HG02678 (cell line): ENCODE data around the gene NUP37.
A peak's percentile ranks its signal among the peaks of the same experiment; 100 is the strongest.
"Not testable (repeated sequence)": the region's sequence is repeated elsewhere in the genome, so short reads cannot be mapped to it uniquely, and the experiment has no call there.

ENCODE experiments used
- ATAC-seq: cut with Tn5 transposase; IDR thresholded peaks from one replicate; pipeline ENCODE4 v1.9.1; 2021; ENCODE audit warnings: mild to moderate bottlenecking, moderate library complexity; ENCODE audit not compliant: unreplicated experiment

The NUP37 gene

DNA sequence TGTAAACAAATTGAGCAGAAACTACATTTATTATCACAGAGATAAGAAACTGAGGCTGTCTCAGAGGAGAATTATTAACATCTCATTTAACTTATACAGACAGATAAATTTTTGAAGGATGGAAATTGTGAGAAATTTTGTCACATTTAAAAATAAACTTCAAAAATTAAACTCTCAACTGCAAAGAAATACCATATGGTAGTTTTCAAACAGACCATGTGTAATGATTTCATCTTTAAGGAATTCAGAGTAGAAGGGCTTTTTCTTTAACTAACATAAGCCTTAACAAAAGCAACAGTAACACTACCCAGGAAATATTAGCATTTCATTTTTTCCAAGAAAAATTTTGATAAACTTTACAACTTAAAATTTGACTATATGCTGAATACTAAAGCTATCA, 26.6 kb downstream of the NUP37 start:
- ATAC-seq = no peak

DNA sequence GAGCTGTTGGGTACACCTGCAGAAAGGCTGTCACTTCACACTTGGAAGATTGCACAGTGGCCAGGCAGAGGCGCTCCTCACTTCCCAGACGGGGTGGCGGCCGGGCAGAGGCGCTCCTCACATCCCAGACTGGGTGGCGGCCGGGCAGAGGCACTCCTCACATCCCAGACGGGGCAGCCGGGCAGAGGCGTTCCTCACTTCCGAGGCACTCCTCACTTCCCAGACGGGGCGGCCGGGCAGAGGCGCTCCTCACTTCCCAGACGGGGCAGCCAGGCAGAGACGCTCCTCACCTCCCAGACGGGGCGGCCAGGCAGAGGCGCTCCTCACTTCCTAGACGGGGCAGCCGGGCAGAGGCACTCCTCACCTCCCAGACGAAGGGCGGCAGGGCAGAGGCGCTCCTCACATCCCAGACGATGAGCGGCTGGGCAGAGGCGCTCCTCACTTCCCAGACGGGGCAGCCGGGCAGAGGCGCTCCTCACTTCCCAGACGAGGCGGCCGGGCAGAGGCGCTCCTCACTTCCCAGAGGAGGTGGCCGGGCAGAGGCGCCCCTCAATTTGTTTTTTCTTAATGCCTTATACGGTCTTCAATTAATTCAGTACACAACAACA, 30.6 kb downstream of the NUP37 start:
- not testable (repeated sequence) for ATAC-seq

DNA sequence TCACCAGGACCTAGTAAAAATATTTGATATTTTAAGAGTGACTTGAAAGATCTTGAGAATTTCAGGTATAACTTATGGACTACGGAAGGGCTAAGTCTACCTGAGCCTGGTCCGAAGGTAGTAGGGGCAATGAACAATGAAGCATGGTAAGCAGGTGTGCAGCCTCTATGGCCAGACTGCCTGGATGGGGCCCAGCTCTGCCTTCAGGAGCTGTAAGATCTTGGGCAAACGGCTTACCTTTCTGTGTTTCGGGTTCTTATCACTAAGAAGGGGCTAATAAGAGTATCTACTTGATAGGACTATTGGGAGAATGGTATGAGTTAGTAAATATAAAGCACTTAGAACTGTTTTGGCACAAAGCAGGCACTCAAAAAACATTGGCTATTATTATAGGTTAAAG, 39.1 kb downstream of the NUP37 start:
- no peak for ATAC-seq

DNA sequence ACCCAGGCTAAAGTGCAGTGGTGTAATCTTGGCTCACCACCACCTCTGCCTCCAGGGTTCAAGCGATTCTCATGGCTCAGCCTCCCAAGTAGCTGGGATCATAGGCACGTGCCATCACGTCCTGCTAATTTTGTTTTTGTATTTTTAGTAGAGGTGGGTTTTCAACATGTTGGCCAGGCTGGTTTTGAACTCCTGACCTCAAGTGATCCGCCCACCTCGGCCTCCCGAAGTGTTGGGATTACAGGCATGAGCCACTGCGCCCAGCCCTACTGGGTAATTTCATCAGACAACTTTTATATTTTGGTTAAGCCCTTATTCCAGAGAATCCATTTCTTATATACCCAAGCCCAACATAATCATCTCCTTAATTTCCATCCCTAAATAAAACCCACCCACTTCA, 47.8 kb downstream of the NUP37 start:
- ATAC-seq = not testable (repeated sequence)

DNA sequence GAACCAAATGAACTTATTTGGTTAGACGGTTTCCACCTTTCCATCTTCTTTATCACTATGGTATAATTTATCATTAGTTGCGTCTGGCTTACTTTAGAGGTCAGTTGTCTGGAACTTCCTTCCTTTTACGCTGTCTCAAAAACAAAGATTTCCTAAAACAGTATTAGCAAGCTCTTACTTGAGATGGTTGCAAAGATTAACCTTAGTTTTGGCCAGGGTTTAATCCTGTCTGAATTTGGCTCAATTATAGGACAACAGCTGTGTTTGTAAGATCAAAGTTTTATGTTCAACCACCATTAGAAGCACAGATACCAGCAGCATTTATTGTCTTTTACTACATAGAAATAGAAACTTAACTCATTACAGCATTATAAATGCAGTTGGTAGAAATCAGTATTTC, 50.2 kb downstream of the NUP37 start:
- no peak for ATAC-seq

DNA sequence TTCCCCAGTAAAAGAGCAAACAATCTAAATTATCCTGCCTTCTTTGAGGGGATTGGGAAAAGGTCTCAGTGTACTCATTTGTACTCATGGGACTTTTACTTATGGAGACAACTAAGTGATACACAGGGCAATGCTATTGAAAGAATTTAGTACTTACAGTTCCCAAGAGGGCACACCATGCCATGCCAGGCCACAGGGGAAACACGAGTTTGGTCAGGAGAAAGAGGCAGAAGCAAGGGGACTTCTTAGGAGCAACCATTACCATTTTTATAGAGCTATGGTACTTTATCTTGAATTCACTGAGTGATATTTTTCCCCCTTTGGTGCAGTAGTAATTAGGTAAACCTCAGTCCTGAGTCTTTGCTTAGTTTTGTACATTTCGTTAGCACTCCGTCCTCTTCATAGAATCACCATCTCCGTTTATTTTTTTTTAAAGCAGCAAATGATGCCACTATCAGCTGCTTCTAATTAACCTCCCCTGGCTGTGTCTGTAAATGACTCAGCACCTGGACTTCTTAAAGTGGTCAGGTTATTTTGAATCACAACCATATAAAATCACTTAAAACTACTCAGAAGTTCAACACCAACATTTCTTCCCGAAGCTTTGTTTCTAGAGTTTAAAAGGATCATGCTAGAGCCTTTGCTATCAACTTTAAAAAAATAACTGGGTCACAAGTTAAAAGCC, 52.2 kb downstream of the NUP37 start:
- no peak for ATAC-seq

DNA sequence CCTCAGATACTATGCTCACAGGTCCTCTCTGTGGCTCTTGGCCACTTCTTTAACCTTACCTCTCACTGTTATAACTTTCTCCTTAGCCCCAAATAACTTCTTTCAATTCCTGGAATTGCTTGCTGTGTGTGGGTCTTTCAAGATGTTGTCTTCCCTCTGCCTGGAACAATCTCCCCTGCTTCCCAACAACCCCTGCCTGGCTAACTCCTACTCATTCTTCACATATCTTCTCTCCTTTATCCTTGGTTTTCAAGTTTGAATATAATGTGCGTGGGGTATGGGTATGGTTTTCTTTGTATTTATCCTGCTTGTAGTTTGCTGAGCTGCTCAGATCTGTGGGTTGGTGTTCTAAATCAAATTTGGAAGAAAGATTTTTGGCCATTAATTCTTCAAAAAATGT, 55.4 kb downstream of the NUP37 start:
- ATAC-seq = no peak

DNA sequence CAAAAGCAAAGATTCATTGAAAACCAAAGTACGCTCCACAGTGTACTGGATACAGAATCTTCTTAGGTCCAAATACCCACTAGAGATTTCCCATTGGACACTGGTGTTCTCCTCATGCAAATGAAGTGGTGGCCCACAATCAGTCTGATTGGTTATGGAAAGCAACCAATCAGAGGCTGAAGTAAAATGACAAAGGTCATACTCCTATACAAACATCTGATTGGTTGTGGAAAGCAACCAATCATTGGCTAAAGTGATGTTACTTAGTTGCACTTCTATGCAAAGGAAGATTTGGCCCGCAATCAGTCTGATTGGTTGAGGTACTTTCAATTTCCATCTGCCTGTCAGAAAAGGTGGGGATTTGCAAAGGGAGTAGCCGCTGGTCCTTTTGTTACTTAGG, 56.8 kb downstream of the NUP37 start:
- ATAC-seq = no peak

DNA sequence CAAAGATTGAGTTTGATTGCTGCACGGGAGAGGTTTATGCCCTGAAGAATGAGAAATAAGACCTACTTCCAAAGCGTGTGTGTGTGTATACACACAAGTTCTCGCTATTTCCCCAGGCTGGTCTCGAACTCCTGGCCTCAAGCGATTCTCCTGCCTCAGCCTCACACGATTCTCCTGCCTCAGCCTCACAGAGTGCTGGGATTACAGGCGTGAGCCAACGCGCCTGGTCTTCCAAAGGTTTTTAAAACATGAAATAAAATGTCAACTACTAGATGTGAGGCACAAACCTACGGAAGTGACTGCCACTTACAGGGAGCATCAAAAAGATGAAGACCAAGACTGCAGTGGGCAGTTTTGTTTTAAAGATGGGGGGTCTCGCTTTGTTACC, 57.5 kb downstream of the NUP37 start:
- ATAC-seq = no peak

DNA sequence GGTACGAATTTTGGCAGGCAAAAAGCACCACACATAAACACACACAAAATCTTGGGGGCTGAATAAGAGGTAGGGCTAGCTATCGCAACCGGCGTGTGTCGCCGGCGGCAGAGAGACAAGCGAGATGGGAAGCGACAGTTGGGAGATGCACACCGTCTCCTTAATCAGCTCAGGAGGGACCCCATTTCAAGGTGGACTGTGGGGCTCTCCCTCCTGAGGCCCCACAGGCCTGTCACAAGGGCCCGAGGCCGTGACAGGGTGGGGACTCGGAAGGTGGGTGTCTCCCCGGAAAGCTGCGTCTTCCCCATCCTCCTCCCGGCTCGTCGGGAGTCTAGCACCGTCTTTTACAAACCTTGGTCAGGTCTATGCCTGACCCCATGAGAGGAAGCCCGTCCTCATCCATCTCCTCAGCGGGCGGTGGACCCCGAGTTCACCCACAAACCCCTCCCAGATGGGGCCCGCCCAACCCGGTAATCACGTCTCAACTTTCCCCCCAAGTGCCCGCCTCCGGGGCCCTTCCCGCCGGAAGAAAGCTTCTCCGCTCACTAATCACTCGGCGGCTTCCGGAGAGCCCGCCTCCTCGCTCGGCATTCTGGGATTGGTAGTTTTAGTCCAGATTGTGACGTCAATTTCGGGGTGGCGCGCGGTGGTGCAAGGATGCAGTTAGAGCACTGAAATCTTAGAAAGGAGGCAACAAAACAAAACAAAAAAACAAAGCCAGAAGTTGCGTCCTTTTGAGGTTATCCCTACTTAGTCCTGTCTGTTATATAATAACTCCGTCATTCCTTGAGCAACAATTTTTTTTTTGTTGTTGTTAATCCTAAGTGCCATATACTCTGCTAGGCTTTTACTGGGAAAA, 58.1 kb downstream of the NUP37 start, which contains the start of gene WASHC3:
Gene WASHC3 (minus strand): TSS at position 432 of the 859 bp plus-strand sequence. CDS start 29 bp downstream, at position 403.
- peak; percentile 93 for ATAC-seq

DNA sequence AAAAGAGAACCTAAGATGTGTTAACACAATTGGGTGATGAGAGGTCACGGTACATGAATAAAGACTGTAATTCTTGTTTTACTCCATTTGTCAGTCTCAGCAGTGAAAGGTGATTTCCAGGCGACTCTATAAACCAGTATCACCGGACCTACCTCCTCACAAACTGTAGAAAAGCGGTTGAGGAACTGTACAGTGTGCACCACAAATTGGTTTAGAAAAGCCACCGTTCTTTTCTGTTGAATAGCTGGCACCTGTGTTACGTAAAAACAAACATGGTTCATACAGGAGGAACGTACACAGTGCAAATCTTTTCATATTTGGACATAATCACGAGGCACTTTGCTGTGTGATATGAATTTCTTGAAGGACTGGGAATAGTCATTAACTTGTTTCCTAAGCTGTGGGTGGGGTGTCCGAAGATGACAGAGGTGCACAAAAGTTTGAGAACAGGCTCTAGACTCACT, 58.8 kb downstream of the NUP37 start:
- peak; percentile 35 for ATAC-seq

DNA sequence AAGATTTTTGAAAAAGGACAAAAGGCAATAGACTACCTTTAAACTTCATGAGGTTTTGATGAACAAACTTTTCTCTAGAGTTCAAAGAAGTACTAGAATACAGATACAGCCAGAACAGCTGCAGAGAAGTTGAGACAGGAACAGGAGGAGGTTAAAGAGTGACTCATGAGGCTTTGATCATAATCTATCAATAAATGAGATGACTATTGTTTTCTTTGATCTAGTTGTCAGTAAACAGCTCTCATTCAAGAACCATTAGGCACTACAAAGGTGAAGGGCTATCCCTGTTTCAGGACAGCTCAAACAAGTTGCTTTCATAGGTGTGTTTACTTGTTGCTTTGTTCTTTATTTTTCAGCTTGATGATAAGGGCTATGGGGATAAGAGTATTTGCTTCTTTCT, 60.6 kb downstream of the NUP37 start:
- no peak for ATAC-seq

DNA sequence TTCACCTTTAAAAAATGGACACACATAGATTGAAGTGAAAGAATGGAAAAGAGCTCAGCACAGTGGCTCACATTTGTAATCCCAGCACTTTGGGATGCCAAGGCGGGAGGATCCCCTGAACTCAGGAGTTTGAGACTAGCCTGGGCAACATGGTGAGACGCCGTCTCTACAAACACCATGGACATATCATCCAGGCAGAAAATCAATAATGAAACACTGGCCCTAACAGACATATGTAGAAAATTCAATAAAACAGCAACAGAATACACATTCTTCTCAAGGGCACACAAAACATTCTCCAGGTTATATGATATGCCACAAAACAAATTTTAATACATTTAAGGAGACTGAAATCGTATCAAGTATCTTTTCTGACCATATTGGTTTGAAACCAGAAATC, 65.6 kb downstream of the NUP37 start:
- no peak for ATAC-seq

DNA sequence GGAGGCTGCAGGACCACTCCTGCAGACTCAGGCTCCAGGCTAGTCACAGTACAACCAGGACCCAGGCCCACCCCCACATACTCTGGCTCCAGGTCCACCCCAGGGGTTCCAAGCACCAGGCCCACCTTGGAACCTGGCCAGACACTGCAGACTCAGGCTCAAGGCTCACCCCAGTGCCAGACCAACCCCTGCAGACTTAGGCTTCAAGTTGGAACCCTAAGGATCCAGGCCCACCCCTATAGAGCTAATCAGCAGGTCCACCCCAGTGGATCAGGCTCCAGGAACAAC, 66.9 kb downstream of the NUP37 start:
- no peak for ATAC-seq

DNA sequence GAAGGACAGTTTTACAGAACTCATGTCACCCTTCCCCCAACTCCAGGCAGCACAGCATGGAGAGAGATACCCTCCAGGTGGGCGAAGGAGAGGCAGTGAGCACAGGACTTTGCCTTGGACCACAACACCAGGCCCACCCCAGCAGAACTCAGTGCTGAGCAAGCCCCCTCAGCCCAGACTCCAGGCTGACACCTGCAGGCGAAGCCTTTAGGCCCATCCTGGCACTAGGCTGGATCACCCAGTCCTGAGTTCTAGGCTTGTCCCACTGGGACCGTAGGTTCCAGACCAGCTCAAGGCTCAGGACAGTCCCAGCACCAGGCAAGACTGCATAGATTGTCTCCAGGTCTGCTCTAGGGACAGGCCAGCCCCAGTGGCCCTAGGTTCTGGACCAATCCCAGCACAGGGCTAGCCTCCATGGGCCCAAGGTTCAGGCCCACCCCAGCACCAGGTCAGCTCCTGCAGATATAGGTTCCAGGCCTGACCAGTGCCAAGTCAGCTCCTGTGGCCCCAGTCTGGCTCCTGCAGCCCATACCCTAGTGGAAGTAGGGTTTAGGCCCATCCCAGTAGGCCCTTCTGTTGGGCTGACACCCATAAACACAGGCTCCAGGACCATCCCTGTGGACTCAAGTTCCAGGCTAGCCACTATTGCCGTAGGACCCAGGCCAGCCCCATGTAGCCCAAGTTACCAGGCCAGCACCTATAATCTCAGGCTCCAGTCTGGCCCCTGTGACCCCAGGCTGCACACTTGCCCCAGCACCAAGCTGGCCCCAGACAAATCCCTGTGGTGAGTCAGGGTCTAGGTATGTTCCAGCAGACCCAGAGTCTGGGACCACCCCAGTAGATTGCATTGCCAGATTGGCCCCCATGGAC, 67.5 kb downstream of the NUP37 start:
- no peak for ATAC-seq

DNA sequence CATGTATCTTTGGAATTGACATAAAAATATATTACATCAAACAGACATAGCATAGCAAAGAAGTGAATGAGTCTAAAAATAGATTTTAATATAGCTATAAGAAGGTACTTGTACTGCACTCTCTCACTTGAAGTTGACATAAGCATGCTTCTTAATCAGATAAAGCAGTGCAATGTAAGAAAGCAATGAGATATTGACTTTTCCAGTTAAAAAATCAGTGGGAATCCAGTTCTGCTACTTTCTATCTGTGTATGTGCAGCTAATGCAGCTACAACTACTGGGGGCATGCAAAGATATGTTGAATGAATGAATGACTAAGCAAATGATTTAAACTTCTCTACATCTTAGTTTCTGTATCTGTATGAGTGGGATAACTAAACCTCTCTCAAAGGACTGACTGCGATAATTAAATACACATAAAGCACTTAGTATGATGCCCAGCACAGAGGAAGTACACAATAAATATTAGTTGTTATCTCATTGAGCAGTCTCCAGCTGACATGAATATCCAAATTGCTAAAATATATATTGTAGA, 68.4 kb downstream of the NUP37 start:
- no peak for ATAC-seq

DNA sequence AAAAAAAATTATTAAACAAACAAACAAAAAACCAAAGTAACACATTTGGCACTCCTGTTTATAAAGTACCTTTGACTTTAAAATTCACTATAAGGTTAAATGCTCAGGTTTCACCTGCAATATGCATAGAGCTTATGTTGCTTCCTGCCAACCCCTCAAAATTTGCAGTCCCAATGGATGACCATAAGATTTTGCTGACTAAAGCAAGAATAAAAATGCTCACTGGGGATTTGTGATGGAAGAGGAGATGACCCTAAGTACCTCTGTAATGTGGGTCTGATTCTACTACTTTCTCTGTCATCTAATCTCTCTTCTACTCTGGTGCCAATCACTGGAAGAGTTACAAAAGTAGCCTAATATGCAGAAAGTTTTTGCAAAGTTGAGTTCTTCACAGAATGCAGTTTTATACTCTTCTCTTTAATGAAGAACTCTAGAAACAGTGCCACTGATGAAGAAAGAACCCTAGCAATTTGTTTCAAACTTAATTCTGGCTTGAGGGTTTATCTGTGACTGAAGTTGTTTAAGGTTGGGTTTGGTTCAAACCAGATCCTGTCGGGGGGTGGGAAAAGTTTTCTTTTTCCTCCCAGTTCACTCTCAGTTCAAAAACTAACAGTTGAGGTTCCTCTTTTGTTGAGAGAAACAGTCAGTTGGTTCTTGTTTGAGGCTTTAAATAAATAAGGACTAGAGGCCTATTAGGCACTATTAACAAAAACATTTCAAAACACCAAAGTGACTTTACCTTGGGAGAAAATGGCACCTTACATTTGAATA, 69.1 kb downstream of the NUP37 start:
- ATAC-seq = no peak

DNA sequence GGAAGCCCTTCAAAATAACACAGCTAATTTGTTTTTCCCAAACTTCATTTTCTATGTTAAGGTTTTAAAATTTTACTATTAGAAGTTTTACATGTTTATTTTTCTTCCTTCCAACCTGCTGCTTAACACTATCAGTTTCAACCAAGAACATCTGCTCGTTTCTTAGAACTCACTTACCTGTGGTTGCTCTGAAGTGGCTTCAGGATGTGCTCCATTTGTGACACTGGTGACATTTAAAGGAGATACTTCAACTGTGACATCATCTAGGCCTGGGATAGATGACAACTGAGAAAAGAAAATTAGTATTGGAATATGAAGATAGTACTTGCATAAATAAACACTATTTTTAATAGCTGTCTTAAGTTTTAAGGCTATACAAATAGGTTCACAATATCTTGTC, 76.0 kb downstream of the NUP37 start:
- peak; percentile 98 for ATAC-seq

DNA sequence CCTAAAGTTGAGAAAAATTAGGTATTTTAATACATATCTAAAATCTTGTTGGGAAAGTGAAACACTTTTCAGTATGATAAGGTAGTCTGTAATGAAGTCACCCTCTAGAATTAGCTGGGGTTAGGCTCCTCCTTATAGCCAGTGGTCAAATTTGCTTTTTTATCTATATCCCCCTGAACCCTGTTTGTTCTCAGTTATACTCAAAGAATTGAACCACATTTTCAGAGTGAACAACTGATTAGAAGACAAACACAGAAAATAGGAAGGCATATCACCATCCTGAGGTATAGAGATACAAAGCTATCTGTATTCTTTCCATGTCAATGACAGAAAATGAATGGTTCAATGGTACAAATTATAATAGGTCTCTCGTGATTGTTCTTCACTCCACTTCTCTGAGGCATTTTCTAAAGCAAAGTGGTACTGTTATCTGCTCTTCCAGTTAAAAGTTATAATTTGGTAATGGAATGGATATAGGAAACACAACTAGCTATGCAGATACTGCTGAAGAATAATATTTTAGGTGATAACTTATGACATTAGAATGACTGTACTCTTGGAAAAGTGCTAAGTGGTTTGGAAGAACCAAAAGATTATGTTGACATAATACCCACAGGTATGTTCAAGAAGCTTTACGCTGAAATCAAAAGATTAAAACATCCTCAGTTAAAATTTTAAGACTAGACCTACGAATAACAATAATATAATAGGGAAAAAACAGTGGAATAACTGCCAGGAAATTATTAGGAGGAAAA, 85.7 kb downstream of the NUP37 start:
- ATAC-seq = no peak
